Pancreas (tissue), 10 donors: ENCODE measurements around the gene PATZ1. TPM values are rescaled to one million over a fixed set of nuclear protein-coding genes. Genes with fewer than 3 reads are reported as not detected.
A peak's percentile ranks its signal among the peaks of the same experiment; 100 is the strongest.

ENCODE experiments used
- ATAC-seq, 4 donors: fragments of 200-7000 bp; cut with Tn5 transposase; one replicate each; pipeline versions ENCODE4 v1.8.0 to v1.9.1; 2020; ENCODE audit warnings: mild to moderate bottlenecking in 4 of 4, moderate library complexity in 4 of 4
- DNase-seq, 6 donors: peaks; one replicate each; pipeline ENCODE4 v3.0.0-alpha.2; 2020
- FAIRE-seq: peaks from 2 replicates; lab custom pipeline; 2012; peaks lifted over from hg19 to GRCh38; lab: Jason Lieb, UNC
- H3K27ac ChIP-seq, 4 donors: fragments of 200-600 bp; sonication (generic); 1 replicate in 3 of 4; 2 replicates in 1 of 4; pipeline versions ENCODE4 v1.5.0 to v1.8.0; 2020
- H3K27me3 ChIP-seq, 4 donors: fragments of 200-600 bp; one replicate each; pipeline ENCODE4 v1.8.0; 2021
- H3K36me3 ChIP-seq, 3 donors: fragments of 200-600 bp; sonication (generic) in 1 of 3; one replicate each; pipeline versions ENCODE4 v1.5.0 to v1.8.0; 2020 to 2021
- H3K4me1 ChIP-seq, 3 donors: fragments of 200-600 bp; one replicate each; pipeline ENCODE4 v1.8.0; 2021
- H3K4me3 ChIP-seq, 4 donors: fragments of 200-600 bp; sonication (generic) in 2 of 4; one replicate each; pipeline versions ENCODE4 v1.5.0 to v1.8.0; 2020 to 2021
- H3K9me3 ChIP-seq, 4 donors: fragments of 200-600 bp; one replicate each; pipeline ENCODE4 v1.8.0; 2021
- WGBS, 2 donors: extraction: QIAGEN DNeasy Blood & Tissue Kit; methylation state at CpG; one replicate each; pipeline ENCODE4 v1.1.7; 2013; 5-methylcytosine and 5-hydroxymethylcytosine counted together
- intact Hi-C, 3 donors: fragments of 100-400 bp; cut with DNase I; formaldehyde crosslinking; loops; one replicate each; pipeline versions ENCODE4 v1.11.1 to v1.14.2; 2022
- polyA plus RNA-seq, 2 donors: library from polyadenylated mRNA; stranded (reverse); fragments of 200-250 nt; gene quantifications; one replicate each; pipeline ENCODE4 v1.2.3, GENCODE V29; 2013
- total RNA-seq, 6 donors: library from RNA; stranded (reverse); fragmentation: NEBNext Ultra II Directional in 4 of 6; extraction: Animal tissue kit (Norgen Biotek cat#: 25700) in 4 of 6; gene quantifications; one replicate each; pipeline versions ENCODE4 v1.2.1 to v1.2.4, GENCODE V29; 2021 to 2023
- TF ChIP-seq, protein P1 (sequence below), 4 donors: fragments of 200-600 bp; sonication (generic) in 3 of 4; IDR thresholded peaks; one replicate each; pipeline versions ENCODE4 v1.5.0 to v1.8.0; 2021; ENCODE audit warnings: antibody characterized with exemption in 4 of 4
- donor health status: healthy with polysubstance abuse.
- donor health status: DM: no; HTN: no; CAD: no; lungs with moderate emphysema.
- donor health status: DM: no; HTN: no; CAD: no.
- donor health status: control.
- donor health status: control.
- donor health status: Bipolar disorder and iron deficiency.
- donor health status: DM: yes; HTN: yes; CAD: no.
- donor health status: DM: no; HTN: no; CAD: no.
- donor health status: DM: no; HTN: no; CAD: no.
- donor health status: DM: yes; HTN: yes; CAD: no.

The PATZ1 gene
- total and polyA plus RNA-seq, 8 donors = 12.0 to 30.2 (median 17.6) TPM

DNA sequence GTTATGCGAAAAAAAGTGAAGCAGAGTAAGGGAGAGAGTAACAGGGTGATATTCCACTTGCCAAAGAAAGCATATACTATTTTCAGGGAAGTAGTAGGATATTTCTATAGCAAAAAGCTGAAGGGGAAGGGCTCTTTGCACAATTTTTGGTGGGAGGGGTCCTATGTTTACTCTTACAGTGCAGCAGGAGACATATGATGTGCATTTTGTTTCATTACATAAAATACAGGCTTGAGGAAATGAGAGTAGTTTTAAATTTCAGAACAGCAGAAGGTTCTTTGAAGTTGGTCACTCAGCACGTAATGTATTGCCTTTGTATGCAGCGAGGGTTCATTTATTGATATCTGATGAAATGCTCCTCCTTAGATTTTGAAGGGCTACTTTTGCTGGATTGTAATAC lies 50.8 kb downstream of the PATZ1 start:
- FAIRE-seq = no peak

DNA sequence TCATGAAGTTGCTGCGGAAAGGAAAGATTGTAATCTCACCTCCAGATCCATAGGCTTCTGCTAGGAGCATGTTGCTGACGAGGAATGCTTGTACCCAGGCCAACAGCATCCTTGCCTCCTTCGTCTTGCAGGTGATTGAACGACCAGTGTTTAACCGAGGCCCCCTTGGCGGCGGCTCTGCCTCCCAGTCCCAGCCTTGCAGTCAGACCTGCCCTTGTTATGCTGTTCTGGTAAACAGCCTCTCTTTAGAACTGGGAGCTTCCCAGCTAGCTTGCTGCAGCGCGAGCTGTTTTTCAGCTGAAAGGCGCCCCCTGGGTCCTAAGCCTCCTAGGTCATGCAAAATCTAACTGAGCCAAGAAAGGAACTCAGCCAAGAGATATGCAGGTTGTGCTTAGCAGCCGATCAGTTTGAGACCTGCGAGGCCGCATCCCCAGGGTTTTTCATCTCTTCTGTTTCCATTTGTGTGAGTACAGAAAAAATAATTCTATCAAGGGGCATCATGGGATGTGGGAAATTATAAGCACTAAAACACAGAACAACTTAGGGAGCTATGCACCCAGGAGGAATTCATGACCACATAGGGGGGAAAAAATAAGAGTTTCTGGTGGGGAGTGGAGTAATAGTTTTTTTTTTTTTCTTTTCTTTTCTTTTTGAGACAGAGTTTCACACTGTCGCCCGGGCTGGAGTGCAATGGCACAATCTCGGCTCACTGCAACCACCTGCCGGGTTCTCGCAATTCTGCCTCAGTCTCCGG lies 53.7 kb downstream of the PATZ1 start, which contains the start of gene PIK3IP1:
PIK3IP1 (minus strand) TSS at position 253 of the 754 bp plus-strand sequence; CDS start at position 109, 144 bp downstream.
- H3K4me1 ChIP-seq = peaks cover 0 to 17% (median 14%) of the 10 kb centered on the region in 3 donors
- TF ChIP-seq, protein P1, sequence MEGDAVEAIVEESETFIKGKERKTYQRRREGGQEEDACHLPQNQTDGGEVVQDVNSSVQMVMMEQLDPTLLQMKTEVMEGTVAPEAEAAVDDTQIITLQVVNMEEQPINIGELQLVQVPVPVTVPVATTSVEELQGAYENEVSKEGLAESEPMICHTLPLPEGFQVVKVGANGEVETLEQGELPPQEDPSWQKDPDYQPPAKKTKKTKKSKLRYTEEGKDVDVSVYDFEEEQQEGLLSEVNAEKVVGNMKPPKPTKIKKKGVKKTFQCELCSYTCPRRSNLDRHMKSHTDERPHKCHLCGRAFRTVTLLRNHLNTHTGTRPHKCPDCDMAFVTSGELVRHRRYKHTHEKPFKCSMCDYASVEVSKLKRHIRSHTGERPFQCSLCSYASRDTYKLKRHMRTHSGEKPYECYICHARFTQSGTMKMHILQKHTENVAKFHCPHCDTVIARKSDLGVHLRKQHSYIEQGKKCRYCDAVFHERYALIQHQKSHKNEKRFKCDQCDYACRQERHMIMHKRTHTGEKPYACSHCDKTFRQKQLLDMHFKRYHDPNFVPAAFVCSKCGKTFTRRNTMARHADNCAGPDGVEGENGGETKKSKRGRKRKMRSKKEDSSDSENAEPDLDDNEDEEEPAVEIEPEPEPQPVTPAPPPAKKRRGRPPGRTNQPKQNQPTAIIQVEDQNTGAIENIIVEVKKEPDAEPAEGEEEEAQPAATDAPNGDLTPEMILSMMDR (IDR thresholded peaks at IDR 0.05) = peak in 3 of 4 donors; percentile 12 to 26 (median 17)
- peak; percentile 86 to 94 (median 88) for DNase-seq
- H3K27ac ChIP-seq = peak within 1 kb of the TSS; percentile 59 to 95 (median 85)
- peaks cover 0 to 9% (median 0%) of the 10 kb centered on the region in 3 donors for H3K36me3 ChIP-seq
- peak; percentile 20 for FAIRE-seq
- no peaks in the 10 kb centered on the region for H3K9me3 ChIP-seq
- intact Hi-C loops = no loop called here
- peak within 1 kb of the TSS; percentile 52 to 74 (median 62) for H3K4me3 ChIP-seq
- WGBS, 2 donors = 13 to 22% methylated on average over 19 of the region's 19 CpGs
- H3K27me3 ChIP-seq = no peaks in the 10 kb centered on the region
- peak; percentile 66 to 76 (median 76) for ATAC-seq

More for the DNA sequence above, 50.8 kb downstream of the PATZ1 start:
- H3K36me3 ChIP-seq = no peaks in the 10 kb centered on the region
- DNase-seq (no peak), ATAC-seq (no peak)
- intact Hi-C loops = no loop called here
- H3K9me3 ChIP-seq = no peaks in the 10 kb centered on the region
- no peaks in the 10 kb centered on the region for H3K27me3 ChIP-seq
- H3K27ac ChIP-seq = peak overlapping the region in 2 of 4 donors; percentile 50 to 56
- no peak overlapping the region for H3K4me3 ChIP-seq
- WGBS, 2 donors = 90 to 96% methylated on average over 3 of the region's 3 CpGs
- peaks cover 0 to 6% (median 6%) of the 10 kb centered on the region in 3 donors for H3K4me1 ChIP-seq
- TF ChIP-seq, protein P1 (IDR thresholded peaks at IDR 0.05) = no peak

DNA sequence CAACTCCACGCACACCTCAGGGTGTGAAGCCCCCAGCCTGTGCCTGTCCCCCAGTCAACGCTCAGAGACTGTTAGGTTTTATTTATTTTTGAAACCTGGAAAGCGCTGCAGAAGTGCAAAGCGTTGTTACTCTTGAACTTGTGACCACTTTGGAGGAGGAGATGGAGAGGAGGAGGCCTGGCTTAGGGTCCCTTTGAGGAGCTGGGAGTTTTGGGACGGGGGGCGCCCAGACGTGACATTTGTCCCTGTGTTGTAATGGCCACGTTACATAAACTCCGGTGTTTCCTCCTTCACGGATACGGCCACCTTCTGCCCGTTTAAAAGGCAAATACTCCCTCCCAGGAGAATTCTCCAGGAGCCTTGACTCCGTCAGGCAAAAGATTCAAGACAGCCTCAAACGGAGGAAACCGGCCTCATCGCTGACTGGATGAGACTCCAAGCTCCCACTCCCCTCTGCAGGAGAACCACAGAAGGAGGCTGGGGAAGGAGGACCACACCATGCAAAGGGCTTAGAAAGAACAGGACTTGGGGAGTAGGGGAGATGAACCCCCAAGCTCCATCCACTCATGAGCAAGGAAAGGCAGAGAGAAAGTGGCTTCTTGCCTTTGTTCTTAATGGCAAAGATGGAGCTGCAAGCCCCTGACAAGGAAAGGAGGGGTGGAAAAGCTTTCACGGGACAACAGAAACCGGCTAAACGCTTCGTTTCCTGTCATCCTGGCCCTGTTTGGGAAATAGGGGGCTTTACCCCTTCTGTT lies 54.5 kb downstream of the PATZ1 start:
- TF ChIP-seq, protein P1 (IDR thresholded peaks at IDR 0.05) = no peak
- H3K27ac ChIP-seq = peak overlapping the region; percentile 59 to 95 (median 85)
- 1 to 2% methylated on average over 20 of the region's 20 CpGs for WGBS, 2 donors
- peaks cover 0 to 9% (median 0%) of the 10 kb centered on the region in 3 donors for H3K36me3 ChIP-seq
- peaks cover 0 to 17% (median 14%) of the 10 kb centered on the region in 3 donors for H3K4me1 ChIP-seq
- H3K27me3 ChIP-seq = no peaks in the 10 kb centered on the region
- intact Hi-C loops = no loop called here
- ATAC-seq (peak; percentile 2 to 13 (median 8)), DNase-seq (no peak), FAIRE-seq (no peak)
- peak overlapping the region; percentile 52 to 74 (median 62) for H3K4me3 ChIP-seq
- no peaks in the 10 kb centered on the region for H3K9me3 ChIP-seq

DNA sequence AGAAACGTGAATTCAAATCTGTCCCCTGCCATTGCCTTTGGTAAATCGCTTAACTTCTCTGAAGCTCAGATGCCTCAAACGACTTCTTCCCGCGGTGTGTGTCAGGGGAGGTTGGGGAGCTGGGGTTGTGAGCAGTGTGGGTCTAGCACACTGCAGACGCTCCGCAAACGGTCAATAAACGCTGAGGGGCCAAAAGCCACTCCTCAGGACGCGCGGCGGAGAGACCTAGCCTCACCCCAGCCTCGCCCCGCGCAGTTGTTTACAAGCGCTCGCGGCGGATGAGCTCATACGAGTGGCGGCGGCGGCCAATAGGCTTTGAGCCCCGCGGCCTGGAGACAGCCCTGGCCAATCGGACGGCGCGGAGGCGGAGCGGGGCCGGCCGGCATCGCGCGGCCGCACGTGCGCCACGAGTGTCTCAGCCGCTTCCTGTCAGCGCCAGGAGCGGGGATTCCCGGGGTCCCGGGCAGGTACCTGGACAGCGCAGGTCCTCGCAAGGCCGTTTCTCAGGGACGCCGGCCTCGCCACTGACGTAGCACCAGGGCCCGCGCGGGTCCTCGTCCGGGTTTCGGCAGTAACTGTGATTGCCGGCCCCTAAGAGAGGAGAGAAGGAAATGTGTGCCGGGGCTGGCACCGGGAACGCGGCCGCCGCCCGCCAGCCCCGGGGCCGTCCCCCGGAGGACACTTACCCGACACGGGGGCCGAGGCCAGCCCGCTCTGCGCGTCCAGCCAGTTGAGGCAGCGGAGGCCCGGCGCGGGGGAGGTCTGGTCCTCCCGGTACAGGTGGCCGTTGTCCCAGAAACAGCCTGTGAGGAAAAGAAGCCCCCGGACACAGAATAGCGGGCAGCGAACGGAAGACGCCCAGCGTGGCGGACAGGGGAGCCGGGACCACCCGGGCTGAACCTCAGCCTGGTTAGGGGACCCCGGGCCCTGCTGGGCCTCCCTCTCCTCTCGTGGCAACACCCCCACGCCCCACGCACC lies 55.4 kb downstream of the PATZ1 start:
- intact Hi-C loops = no loop called here
- H3K4me3 ChIP-seq = peak overlapping the region; percentile 52 to 74 (median 62)
- peaks cover 0 to 17% (median 14%) of the 10 kb centered on the region in 3 donors for H3K4me1 ChIP-seq
- H3K27me3 ChIP-seq = no peaks in the 10 kb centered on the region
- peak overlapping the region; percentile 59 to 95 (median 85) for H3K27ac ChIP-seq
- H3K9me3 ChIP-seq = no peaks in the 10 kb centered on the region
- WGBS, 2 donors = 1% methylated on average over 57 to 93 of the region's 95 CpGs
- DNase-seq (peak; percentile 89 to 97 (median 94)), FAIRE-seq (no peak), ATAC-seq (peak; percentile 84 to 91 (median 90))
- peaks cover 0 to 13% (median 0%) of the 10 kb centered on the region in 3 donors for H3K36me3 ChIP-seq
- TF ChIP-seq, protein P1 (IDR thresholded peaks at IDR 0.05) = no peak
